Osteoblast (primary cell): Measurements from ENCODE around the gene RAPGEF1. TPM values are rescaled to one million over a fixed set of nuclear protein-coding genes. Genes with fewer than 3 reads are reported as not detected.
A peak's percentile ranks its signal among the peaks of the same experiment; 100 is the strongest.

Source experiments
- DNase-seq: peaks from one replicate; pipeline ENCODE4 v3.0.0; 2011; ENCODE audit warnings: low spot score, mixed read lengths; ENCODE audit not compliant: insufficient read length; ENCODE audit errors: missing footprints
- H2AFZ ChIP-seq: 2 replicates; pipeline ENCODE4 v1.6.0; 2011; ENCODE audit warnings: mild to moderate bottlenecking, low read length
- H3K27ac ChIP-seq: 2 replicates; pipeline ENCODE4 v1.5.1; 2011; ENCODE audit warnings: mild to moderate bottlenecking, low read depth, low read length, moderate library complexity
- H3K27me3 ChIP-seq: 2 replicates; pipeline ENCODE4 v1.6.0; 2012; ENCODE audit warnings: mild to moderate bottlenecking, control low read depth, inconsistent platforms, low read length, moderate library complexity; ENCODE audit not compliant: insufficient read depth
- H3K36me3 ChIP-seq: 2 replicates; pipeline ENCODE4 v1.5.1; 2011; ENCODE audit warnings: mild to moderate bottlenecking, low read length, control low read depth, moderate library complexity; ENCODE audit not compliant: insufficient read depth
- H3K4me1 ChIP-seq: 2 replicates; pipeline ENCODE4 v1.5.1; 2011; ENCODE audit warnings: mild to moderate bottlenecking, low read length, control low read depth, moderate library complexity; ENCODE audit not compliant: insufficient read depth
- H3K4me2 ChIP-seq: 2 replicates; pipeline ENCODE4 v1.6.0; 2011; ENCODE audit warnings: mild to moderate bottlenecking, low read length; ENCODE audit not compliant: insufficient read depth
- H3K4me3 ChIP-seq: fragments of 200-600 bp; sonication (generic); 3 replicates; pipeline ENCODE4 v1.5.1; 2012; ENCODE audit warnings: mild to moderate bottlenecking, low read length, inconsistent platforms; ENCODE audit not compliant: insufficient read depth
- H3K79me2 ChIP-seq: 2 replicates; pipeline ENCODE4 v1.6.0; 2012; ENCODE audit warnings: mild to moderate bottlenecking, low read length, control low read depth, inconsistent platforms; ENCODE audit not compliant: insufficient read depth
- H3K9me3 ChIP-seq: 2 replicates; pipeline ENCODE4 v1.5.1; 2011; ENCODE audit warnings: low read depth, low read length, control low read depth
- H4K20me1 ChIP-seq: 2 replicates; pipeline ENCODE4 v1.6.0; 2012; ENCODE audit warnings: mild to moderate bottlenecking, low read length, control low read depth; ENCODE audit not compliant: insufficient read depth
- total RNA-seq: library from RNA; depleted of rRNA; stranded (reverse); fragments of >200 nt; gene quantifications from 2 replicates; pipeline ENCODE4 v1.2.3, GENCODE V29; 2012
- TF ChIP-seq, protein P1 (sequence below): IDR thresholded peaks from 2 replicates; pipeline ENCODE4 v1.5.1; 2011; ENCODE audit warnings: mild to moderate bottlenecking, low read depth, low read length, moderate library complexity; ENCODE audit errors: extremely low read depth

RAPGEF1 gene
- total RNA-seq, 1 donor, result 34.7 TPM

DNA sequence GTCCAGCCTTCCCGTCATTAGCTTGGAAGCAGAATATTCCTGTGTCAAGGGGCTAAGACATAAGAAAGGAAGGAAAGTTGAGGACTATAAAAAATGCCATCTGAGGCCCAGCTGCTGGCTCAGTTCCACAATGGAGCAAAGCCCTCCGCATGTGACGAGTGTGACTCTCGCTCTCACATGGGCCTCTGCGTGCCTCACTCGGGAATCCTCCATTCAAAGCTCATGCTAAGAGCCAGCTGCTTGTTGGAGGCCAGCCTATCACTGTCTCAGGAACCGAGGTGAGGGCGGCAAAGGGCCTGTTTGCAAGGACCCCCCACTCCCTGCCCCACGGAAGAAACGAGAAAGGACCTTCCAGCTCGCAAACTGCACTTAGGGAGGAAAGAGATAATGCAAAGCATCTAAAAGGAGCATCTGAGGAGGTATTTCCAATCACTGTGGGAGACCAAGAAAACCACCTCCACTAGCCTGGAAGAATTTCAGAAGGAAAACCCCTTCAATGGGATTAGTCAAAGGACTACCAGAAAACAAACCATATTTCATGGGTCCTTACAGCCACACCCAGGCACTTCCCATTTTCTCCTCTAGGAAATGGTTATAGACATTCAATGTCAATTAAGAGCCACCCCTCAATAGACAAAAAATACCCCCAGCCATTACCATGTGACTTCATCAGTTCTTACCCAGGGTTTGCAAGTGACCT is 99.3 kb downstream of the RAPGEF1 start:
- Histone ChIP-seq H3K36me3 (peaks cover 10% of the 10 kb centered on the region), H3K27me3 (no peaks in the 10 kb centered on the region), H4K20me1 (peaks cover under 1% of the 10 kb centered on the region), H3K79me2 (peaks cover 5% of the 10 kb centered on the region), H3K4me1 (peaks cover 30% of the 10 kb centered on the region), H3K4me2 (no peak overlapping the region), H3K27ac (peak overlapping the region; percentile 38), H2AFZ (no peak overlapping the region), H3K9me3 (no peaks in the 10 kb centered on the region), H3K4me3 (no peak overlapping the region)
- TF ChIP-seq, protein P1, sequence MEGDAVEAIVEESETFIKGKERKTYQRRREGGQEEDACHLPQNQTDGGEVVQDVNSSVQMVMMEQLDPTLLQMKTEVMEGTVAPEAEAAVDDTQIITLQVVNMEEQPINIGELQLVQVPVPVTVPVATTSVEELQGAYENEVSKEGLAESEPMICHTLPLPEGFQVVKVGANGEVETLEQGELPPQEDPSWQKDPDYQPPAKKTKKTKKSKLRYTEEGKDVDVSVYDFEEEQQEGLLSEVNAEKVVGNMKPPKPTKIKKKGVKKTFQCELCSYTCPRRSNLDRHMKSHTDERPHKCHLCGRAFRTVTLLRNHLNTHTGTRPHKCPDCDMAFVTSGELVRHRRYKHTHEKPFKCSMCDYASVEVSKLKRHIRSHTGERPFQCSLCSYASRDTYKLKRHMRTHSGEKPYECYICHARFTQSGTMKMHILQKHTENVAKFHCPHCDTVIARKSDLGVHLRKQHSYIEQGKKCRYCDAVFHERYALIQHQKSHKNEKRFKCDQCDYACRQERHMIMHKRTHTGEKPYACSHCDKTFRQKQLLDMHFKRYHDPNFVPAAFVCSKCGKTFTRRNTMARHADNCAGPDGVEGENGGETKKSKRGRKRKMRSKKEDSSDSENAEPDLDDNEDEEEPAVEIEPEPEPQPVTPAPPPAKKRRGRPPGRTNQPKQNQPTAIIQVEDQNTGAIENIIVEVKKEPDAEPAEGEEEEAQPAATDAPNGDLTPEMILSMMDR, result no peak
- no peak for DNase-seq

GRCh38 chr9:131639769-131640437 is 100.0 kb downstream of the RAPGEF1 start:
- Histone ChIP-seq H3K4me3 (no peak overlapping the region), H2AFZ (no peak overlapping the region), H3K79me2 (peaks cover 3% of the 10 kb centered on the region), H3K4me2 (no peak overlapping the region), H3K27ac (no peak overlapping the region), H3K36me3 (peaks cover 10% of the 10 kb centered on the region), H3K9me3 (no peaks in the 10 kb centered on the region), H3K27me3 (no peaks in the 10 kb centered on the region), H4K20me1 (no peaks in the 10 kb centered on the region), H3K4me1 (peaks cover 30% of the 10 kb centered on the region)
- TF ChIP-seq, protein P1, result no peak
- no peak for DNase-seq

GRCh38 chr9:131636593-131636992 is 103.3 kb downstream of the RAPGEF1 start:
- no peaks in the 10 kb centered on the region for H3K27me3 ChIP-seq
- H3K36me3 ChIP-seq, result peaks cover 10% of the 10 kb centered on the region
- H3K4me1 ChIP-seq, result peaks cover 23% of the 10 kb centered on the region
- H3K4me2 ChIP-seq, result no peak overlapping the region
- no peak overlapping the region for H2AFZ ChIP-seq
- peaks cover 3% of the 10 kb centered on the region for H3K79me2 ChIP-seq
- TF ChIP-seq, protein P1, result no peak
- DNase-seq, result no peak
- no peaks in the 10 kb centered on the region for H4K20me1 ChIP-seq
- H3K4me3 ChIP-seq, result no peak overlapping the region
- H3K9me3 ChIP-seq, result no peaks in the 10 kb centered on the region
- peak overlapping the region; percentile 87 for H3K27ac ChIP-seq

DNA sequence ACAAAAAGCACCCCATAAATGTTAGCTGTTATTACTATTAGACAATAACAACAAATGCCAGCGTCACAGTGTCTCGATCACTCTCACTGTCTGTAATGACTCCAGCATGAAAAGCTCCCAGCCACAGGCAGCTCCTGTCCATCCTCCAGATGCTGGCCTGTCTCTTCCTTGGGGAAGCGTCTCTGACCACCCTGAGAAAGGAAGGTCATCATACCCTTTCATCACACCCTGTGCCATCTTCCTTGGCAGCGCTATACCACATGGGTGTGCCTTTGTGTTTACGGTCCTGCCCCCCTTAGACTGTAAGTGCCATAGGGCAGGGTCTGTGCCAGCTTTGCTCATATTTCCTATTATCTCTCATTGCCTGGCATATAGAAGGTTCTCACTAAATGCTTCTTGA is 104.0 kb downstream of the RAPGEF1 start:
- H3K4me1 ChIP-seq, result peaks cover 16% of the 10 kb centered on the region
- H3K4me2 ChIP-seq, result peak overlapping the region; percentile 10
- peaks cover 3% of the 10 kb centered on the region for H3K79me2 ChIP-seq
- H3K27ac ChIP-seq, result peak overlapping the region; percentile 87
- H3K36me3 ChIP-seq, result peaks cover 10% of the 10 kb centered on the region
- no peaks in the 10 kb centered on the region for H3K9me3 ChIP-seq
- H3K4me3 ChIP-seq, result no peak overlapping the region
- no peaks in the 10 kb centered on the region for H4K20me1 ChIP-seq
- TF ChIP-seq, protein P1, result no peak
- no peak overlapping the region for H2AFZ ChIP-seq
- DNase-seq, result no peak
- no peaks in the 10 kb centered on the region for H3K27me3 ChIP-seq
